22Rv1 (cell line): ENCODE measurements around the gene PPP6R3.

Experiments
- CTCF ChIP-seq: fragments of 450-650 bp; IDR thresholded peaks from 2 replicates; pipeline ENCODE4 v1.5.1; 2017; ENCODE audit warnings: mild to moderate bottlenecking
- ZFX ChIP-seq: fragments of 450-650 bp; IDR thresholded peaks from 2 replicates; pipeline ENCODE4 v1.6.1; 2017; ENCODE audit warnings: antibody characterized with exemption, borderline replicate concordance

GRCh38 chr11:68495872-68496271, 35.3 kb downstream of the PPP6R3 start:
- TF ChIP-seq CTCF: no peak
- no peak for TF ChIP-seq ZFX
